Fibroblast of gingiva (primary cell): ENCODE data around the gene HSBP1L1.

Experiments
- DNase-seq: peaks from one replicate; pipeline ENCODE4 v3.0.0-alpha.2; 2011; ENCODE audit warnings: low read depth

HSBP1L1 gene

GRCh38 chr18:79930020-79930642 is 34.3 kb upstream of the HSBP1L1 start:
- no peak for DNase-seq

DNA sequence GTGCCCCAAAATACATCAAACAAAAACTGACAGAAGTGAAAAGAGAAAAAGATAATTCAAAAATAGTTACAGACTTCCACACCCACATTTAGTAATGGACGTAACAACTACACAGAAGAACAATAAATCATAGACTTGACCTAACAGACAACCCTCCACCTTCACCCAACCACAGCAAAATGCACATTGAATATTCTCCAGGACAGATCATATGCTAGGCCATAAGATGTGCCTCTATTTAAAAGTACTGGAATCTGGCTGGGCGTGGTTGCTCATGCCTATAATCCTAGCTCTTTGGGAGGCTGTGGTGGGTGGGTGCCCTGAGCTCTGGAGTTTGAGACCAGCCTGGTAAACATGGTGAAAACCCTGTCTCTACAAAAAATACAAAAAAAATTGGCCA is 33.0 kb upstream of the HSBP1L1 start:
- no peak for DNase-seq

- DNase-seq, result no peak
Measured at GRCh38 chr18:79932907-79933306, 31.5 kb upstream of the HSBP1L1 start.

DNA sequence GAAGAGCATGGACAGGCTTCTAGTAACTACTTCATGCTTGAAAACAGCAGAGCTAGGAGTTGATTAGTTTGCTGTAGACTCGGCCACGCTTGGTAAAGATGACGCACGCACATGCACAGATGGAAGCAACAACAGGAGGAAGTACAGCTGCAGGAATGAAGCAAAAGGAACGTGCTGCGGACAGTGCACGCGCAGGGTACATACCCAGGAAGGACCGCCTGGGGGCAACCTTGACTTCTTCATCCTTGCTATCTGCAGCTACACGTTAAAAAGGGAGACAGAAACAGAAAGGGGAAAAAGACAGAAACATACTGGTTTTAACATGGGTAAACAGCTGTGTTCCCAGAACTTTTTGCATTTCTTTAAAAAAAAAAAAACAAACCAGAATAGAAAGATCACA is 30.7 kb upstream of the HSBP1L1 start:
- DNase-seq, result no peak

- DNase-seq, result no peak
Measured at GRCh38 chr18:79934311-79935097, 29.9 kb upstream of the HSBP1L1 start.

DNA sequence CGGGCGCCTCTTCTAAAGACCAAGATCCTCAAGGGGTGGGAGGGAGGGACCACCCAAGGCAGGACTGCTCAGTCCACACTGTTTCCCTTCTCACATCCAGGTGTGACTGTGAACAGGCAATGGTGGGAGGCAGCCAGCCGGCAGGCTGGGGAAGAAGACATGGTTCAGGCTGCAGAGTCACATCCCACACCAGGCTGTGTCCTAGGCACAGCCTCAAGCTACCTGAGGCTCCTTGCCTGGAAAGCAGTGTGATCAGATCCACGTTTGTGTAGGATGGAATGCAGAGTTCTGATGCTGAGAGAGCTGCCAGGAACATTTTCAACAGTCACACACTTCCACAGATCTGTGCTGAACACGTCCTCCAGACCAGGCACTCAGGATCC is 29.4 kb upstream of the HSBP1L1 start:
- DNase-seq, result no peak

DNA sequence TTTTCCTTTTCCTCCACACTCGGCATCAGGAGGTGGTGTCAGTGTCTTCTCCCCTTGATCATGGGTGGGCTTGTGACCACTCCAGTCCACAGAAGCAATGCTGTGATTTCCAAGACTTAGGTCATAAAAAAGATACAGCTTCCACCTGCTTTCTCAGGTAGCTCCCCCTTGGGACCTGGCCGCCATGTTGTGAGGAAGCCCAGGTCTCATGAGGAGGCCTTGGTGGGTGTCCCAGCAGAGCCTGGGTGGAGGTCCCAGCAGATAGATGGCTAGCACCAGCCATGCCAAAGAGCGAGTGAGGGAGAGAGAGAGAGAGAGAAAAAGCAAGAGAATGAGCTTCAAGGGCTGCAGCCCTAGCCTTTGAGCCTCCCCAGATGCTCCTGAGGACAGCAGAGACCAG is 28.9 kb upstream of the HSBP1L1 start:
- DNase-seq, result no peak

DNA sequence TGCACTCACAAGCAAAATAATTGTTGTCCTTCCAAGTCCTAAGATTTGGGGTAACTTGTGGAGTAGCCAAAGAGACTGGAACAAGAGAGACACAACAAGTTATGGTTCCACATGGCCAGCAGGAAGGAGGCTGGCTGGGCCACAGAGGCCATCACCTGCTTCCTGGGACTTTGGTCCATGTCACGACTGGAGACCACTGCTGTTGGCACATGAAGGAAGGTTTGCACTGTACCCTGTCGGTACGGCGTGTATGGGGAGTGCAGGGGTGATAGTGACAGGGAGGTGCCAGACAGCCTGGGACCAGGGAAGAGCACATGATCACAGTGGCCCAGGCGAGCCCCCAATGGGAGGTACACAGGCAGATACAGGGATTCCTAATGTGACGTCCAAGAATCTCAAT is 28.5 kb upstream of the HSBP1L1 start:
- no peak for DNase-seq

- DNase-seq, result no peak
Measured at GRCh38 chr18:79936641-79937040, 27.8 kb upstream of the HSBP1L1 start.

- DNase-seq, result no peak
Measured at GRCh38 chr18:79937103-79937860, 27.2 kb upstream of the HSBP1L1 start.

DNA sequence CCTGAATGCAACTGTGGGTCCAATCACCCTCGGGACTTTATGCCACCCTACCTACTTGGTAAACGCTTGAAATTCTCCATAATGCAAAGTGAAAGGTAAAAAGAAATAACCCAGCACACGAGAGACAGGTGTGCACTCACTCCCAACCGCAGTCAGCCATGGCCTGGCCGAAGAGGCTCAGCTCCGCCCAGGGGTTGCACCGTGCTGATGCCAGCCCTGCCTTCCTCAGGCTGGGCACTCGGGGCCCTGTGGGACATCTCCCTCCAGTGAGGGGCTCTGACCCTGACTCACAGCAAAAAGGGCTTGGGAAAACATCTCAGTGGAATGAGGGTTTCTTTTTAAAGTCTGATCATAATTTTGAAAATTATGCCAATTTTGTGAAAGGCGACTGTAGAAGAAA is 26.2 kb upstream of the HSBP1L1 start:
- DNase-seq, result no peak

DNA sequence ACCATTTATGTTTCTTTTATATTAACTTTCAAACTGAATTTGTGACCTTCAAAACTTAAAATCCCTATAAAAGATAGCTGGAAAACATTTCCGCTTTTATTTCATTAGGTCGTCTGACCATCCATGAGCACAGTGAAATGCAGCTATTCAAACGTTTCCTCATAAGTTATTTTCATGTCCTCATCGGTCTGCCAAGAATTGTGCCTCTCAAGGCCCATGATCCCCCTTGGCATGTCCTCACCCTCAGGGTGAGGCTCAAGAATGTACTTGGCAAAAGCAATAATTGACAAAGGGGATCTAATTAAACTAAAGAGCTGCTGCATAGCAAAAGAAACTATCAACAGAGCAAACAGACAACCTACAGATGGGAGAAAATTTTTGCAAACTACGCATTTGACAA is 25.3 kb upstream of the HSBP1L1 start:
- DNase-seq, result peak; percentile 41

- DNase-seq, result no peak
Measured at GRCh38 chr18:79940126-79940813, 24.2 kb upstream of the HSBP1L1 start.

- DNase-seq, result no peak
Measured at GRCh38 chr18:79940814-79941472, 23.5 kb upstream of the HSBP1L1 start.

- no peak for DNase-seq
Measured at GRCh38 chr18:79941473-79942119, 22.8 kb upstream of the HSBP1L1 start.

GRCh38 chr18:79942211-79942610 is 22.2 kb upstream of the HSBP1L1 start:
- no peak for DNase-seq

GRCh38 chr18:79942786-79943607 is 21.4 kb upstream of the HSBP1L1 start:
- no peak for DNase-seq

DNA sequence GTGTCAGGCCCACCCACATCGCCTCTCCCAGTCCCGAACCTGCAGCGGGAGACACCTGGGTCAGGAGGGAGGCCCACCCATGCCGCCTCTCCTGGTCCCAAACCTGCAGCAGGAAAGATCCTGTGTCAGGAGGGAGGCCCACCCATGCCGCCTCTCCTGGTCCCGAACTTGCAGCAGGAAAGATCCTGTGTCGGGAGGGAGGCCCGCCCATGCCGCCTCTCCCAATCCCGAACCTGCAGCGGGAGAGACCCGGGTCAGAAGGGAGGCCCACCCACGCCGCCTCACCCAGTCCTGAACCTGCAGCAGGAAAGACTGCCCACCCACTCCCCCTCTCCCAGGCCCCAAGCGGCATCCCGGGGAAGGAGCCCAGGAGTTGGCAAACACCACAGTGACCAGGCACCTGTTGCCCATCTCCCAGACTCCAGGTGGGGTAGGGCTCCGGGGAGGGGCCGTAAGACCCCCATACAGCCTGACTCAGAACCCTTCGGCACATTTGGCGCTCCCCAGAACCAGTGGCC is 20.8 kb upstream of the HSBP1L1 start:
- no peak for DNase-seq

DNA sequence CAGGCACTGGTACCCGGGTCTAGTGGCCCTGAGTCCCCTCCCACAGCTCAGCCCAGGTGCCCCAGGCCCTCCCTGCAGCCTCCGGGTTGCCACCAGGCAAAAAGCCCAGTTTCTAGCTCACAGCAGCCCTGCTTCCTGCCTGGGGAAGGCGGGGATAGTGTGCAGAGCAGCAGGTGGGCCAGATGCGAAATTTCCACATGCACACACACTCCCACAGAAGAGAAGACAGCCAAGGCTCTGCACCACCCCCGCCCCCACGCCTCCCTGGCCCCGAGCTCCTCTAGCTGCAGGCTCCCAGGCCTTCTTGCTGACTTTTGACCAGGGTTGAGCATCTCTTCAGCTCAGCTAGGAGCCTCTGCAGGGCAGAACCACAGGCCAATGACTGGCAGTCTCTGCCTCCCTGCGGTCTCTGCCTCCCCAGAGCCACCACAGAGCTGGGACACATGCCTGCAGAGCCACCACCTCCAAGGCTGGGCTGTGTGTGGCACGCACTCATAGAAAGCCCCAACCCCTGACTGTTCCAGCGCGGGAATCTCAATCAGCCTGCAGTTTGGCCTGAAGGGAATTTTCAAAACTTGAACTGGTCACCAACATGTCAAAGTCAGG is 20.2 kb upstream of the HSBP1L1 start:
- DNase-seq, result no peak

DNA sequence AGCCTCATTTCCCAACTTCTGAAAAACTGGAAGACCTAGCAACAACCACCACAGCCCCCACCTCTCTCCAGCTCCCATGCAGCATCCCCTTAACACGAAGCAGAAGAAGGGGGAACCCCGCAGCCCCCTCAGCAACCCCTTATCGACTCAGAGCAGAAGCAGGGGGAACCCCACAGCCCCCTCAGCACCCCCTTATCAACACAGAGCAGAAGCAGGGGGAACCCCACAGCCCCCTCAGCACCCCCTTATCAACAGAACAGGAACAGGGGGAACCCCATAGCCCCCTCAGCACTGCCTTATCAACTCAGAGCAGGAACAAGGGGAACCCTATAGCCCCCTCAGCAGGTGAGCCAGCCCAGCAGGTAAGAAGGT is 19.7 kb upstream of the HSBP1L1 start:
- DNase-seq, result no peak
